Prostate gland (tissue), 2 donors: ENCODE data around the gene TAPBP.

Experiments
- CTCF ChIP-seq, 4 experiments: fragments of 200-600 bp in 2 of 4; fragments of 450-650 bp in 2 of 4; sonication (generic) in 2 of 4; IDR thresholded peaks; 1 replicate in 3 of 4; 2 replicates in 1 of 4; pipeline ENCODE4 v1.5.1; 2016 to 2019; ENCODE audit warnings: antibody characterized with exemption in 4 of 4, mild to moderate bottlenecking in 2 of 4, moderate library complexity in 2 of 4
- POLR2A ChIP-seq: fragments of 450-650 bp; IDR thresholded peaks from one replicate; pipeline ENCODE4 v1.6.1; 2016; ENCODE audit warnings: antibody characterized with exemption, mild to moderate bottlenecking
- POLR2AphosphoS5 ChIP-seq: sonication (generic); formaldehyde crosslinking; IDR thresholded peaks from one replicate; pipeline ENCODE4 v1.6.1; 2017; ENCODE audit warnings: antibody characterized with exemption

GRCh38 chr6:33321227-33321626 lies 7.3 kb upstream of the TAPBP start:
- TF ChIP-seq CTCF (IDR thresholded peaks at IDR 0.05) = no peak
- no peak for TF ChIP-seq POLR2A
- no peak for TF ChIP-seq POLR2AphosphoS5
